SU-DHL-6 (cell line): ENCODE measurements around the gene TMEM139.

Experiments
- EZH2phosphoT487 ChIP-seq: fragments of 200-600 bp; sonication (generic), shearing (Covaris generic); conservative IDR thresholded peaks from 2 replicates; pipeline ENCODE4 v1.6.1; 2018; ENCODE audit warnings: mild to moderate bottlenecking, antibody characterized with exemption, low read length, moderate library complexity, mixed read lengths
- TF ChIP-seq, protein P1 (sequence below): fragments of 200-600 bp; sonication (generic); IDR thresholded peaks from one replicate; pipeline ENCODE4 v1.5.1; 2017; ENCODE audit warnings: antibody characterized with exemption, mild to moderate bottlenecking, low read length, moderate library complexity; ENCODE audit not compliant: insufficient read depth, poor library complexity, severe bottlenecking

GRCh38 chr7:143236408-143236990 is 48.3 kb upstream of the TMEM139 start:
- TF ChIP-seq, protein P1, sequence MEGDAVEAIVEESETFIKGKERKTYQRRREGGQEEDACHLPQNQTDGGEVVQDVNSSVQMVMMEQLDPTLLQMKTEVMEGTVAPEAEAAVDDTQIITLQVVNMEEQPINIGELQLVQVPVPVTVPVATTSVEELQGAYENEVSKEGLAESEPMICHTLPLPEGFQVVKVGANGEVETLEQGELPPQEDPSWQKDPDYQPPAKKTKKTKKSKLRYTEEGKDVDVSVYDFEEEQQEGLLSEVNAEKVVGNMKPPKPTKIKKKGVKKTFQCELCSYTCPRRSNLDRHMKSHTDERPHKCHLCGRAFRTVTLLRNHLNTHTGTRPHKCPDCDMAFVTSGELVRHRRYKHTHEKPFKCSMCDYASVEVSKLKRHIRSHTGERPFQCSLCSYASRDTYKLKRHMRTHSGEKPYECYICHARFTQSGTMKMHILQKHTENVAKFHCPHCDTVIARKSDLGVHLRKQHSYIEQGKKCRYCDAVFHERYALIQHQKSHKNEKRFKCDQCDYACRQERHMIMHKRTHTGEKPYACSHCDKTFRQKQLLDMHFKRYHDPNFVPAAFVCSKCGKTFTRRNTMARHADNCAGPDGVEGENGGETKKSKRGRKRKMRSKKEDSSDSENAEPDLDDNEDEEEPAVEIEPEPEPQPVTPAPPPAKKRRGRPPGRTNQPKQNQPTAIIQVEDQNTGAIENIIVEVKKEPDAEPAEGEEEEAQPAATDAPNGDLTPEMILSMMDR = no peak
- no peak for TF ChIP-seq EZH2phosphoT487
